GM12873 (cell line): ENCODE measurements around the gene SPHK1.
A peak's percentile ranks its signal among the peaks of the same experiment; 100 is the strongest.

ENCODE experiments used
- CTCF ChIP-seq: IDR thresholded peaks from 2 replicates; pipeline ENCODE4 v1.5.1; 2012; ENCODE audit warnings: low read depth, mild to moderate bottlenecking, moderate library complexity, low read length, control low read depth; ENCODE audit not compliant: insufficient read depth; ENCODE audit errors: missing control alignments

The SPHK1 gene

GRCh38 chr17:76382803-76383545 is 1.4 kb upstream of the SPHK1 start:
- no peak for TF ChIP-seq CTCF

- TF ChIP-seq CTCF: no peak
Observed at GRCh38 chr17:76383546-76384221, 725 bp upstream of the SPHK1 start.

GRCh38 chr17:76384987-76385891 is 830 bp downstream of the SPHK1 start:
- TF ChIP-seq CTCF: no peak

GRCh38 chr17:76385892-76386786 is 1.7 kb downstream of the SPHK1 start:
- peak; percentile 91 for TF ChIP-seq CTCF

- no peak for TF ChIP-seq CTCF
Observed at GRCh38 chr17:76386966-76387765, 2.8 kb downstream of the SPHK1 start.
